ENCODE measurements around the gene MRPS34.
A peak's percentile ranks its signal among the peaks of the same experiment; 100 is the strongest.
"Not testable (repeated sequence)": the region's sequence is repeated elsewhere in the genome, so short reads cannot be mapped to it uniquely, and the experiment has no call there.

Gene MRPS34

GRCh38 chr16:1772908-1773702, at the start of gene MRPS34:
Gene MRPS34, minus strand, starts transcription at chr16:1773134. Its CDS starts 15 bp downstream, at chr16:1773119.
- peak; percentile 75 for DNase-seq

DNA sequence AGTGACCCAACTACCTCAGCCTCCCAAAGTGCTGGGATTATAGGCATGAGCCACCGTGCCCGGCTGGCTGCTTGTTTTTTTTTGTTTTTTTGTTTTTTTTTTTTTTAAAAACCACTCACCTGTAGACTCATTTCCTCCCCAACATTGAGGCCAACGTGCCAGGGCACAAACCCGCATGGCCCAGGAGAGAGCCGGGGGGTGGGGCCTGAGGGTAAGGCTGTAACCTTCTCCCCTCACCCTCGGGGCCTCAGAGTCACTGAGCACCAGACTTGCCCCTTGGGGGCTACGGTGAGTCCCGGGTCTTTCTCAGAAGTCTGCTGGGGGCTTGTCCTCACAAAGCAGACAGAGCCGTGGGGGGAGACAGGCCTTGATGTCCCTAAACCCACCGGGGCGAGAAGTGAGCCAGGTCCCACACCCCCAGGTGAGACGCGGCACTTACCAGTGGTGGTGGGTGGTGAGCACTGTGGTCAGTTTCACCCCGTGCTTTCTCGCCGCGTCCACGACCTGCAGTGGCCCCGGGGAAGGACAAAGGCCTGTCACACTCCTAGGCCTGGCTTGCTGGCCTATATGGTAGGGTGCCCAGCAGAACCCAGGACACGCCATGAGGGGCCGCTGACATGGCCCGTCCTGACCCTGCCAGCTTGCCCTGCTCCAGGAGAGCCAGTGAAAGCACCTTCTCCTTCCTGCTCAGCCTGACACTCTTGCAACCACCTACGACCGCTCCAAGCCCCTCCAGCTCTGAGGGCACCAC, 49.1 kb upstream of the MRPS34 start:
- no peak for DNase-seq

DNA sequence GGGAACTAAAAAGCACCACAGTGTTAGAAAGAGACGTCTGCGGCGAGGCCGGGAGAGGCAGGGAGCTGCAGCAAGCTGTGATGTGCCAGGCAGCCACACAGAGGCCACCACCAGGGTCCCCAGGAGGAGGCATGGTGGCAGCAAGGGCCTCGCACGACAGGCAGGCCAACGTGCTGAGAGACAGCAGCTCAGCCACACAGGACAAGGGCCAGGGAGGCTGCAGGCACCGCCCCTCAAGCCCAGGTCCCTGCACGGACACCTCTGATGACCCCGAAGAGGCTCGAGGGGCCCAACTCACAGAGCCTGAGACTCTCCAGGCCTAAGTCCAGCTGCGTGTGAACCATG, 48.0 kb upstream of the MRPS34 start:
- no peak for DNase-seq

DNA sequence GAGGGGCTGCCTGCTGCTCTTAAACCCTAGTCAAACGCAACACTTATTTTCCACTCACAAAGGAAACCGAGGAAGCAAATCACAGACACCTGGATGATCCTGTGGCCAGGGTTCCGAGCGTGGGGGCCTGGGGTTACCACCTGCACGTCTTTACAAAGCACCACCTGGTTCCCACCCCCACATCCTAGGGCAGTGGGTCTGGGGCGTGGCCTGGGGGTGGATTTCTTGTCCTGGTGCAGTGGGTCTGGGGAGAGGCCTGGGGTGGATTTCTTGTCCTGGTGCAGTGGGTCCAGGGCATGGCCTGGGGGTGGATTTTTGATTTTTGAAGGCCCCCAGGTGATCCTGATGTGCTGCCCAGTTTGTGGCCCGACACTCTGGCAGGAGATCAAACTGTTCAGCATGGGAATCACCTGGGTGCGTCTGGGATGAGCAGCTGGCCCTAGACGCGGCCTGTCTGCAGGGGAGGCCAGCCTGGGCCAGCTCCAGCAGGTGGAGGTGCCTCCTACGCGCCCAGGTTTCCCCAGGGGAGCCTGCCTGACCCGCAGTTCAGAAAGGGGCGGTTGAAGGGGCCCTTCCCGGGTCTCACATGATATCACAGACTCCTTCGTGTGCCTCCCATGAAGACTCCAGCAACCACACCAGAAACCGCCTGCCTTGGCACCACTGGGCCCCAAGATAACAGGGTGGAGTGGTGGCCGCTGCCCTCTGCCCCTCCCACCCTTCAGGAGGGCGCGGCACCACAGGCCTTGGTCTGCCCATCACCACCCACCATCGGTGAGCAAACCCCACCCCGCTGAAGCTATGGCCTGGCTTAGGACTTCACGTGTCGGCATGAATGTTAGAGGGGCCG, 47.4 kb upstream of the MRPS34 start:
- no peak for DNase-seq

DNA sequence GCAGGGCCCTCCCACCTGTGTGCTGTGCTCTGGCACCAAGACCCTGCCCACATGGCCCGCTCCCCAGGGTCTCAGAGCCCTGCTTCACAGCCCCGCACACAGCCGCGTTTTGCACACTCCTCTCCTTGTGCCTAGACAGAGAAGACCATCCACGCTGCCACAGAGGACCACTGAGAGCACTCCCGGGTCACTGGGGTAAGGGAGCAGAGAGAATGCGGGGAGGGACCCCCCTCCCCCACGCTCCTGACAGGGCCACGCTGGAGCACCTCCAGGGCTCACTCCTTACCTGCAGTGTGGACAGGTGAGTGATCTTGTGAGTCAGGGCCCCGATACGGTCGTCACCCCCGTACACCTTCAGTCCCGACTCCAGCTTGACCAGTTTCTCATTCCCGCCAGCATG, 46.7 kb upstream of the MRPS34 start:
- no peak for DNase-seq

DNA sequence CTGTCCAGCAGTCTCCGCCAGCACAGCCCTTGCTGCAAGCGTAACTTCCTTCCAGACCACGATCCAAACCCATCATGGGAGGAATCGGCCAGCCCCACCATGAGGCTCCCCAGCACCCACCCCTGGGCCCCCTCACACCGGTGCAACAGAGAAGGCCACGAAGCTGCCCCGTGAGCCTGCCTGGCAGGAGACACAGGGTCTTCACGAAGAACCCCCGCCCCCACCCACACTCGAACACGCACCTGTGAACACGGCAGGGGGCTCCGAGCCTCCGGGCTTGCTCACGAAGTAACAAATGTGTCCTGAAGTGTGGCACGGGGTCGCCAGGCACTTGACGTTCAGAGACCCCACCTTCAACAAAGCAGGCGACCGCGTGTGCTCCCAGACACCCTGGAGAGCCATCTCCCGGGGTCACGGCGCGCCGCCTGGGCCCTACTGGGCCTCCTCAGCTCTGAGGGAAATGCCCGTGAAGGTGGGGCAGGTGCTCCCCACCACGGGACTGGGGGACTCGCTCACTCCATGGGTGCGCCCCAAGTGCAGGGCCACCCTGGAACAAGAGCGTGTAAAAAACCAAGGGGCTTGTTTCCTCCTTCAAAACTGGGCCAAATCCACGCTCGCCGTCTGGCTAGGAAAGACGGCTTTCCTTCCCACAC, 46.1 kb upstream of the MRPS34 start:
- no peak for DNase-seq

- DNase-seq = no peak
These were observed 45.4 kb upstream of the MRPS34 start for GRCh38 chr16:1818204-1818872.

DNA sequence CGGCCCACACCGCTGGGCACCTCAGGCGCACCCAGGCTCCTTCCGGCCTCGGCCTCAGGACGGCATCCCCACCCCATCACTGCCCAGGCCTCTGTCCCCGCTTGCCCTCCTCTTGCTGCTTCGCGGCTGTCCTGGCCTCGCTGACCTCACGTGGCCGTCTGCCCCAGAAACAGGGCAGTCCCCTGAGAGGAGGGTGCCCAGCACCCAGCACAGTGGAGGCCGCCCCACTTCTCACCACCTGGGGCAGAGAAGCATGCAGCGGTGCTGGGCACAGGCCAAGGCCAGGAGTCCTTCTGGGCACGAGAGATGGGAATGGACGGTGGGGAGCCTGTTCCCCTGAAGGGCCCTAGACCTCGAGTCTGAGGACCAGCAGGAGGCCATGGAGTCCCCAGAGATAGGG, 44.8 kb upstream of the MRPS34 start:
- DNase-seq = no peak

DNA sequence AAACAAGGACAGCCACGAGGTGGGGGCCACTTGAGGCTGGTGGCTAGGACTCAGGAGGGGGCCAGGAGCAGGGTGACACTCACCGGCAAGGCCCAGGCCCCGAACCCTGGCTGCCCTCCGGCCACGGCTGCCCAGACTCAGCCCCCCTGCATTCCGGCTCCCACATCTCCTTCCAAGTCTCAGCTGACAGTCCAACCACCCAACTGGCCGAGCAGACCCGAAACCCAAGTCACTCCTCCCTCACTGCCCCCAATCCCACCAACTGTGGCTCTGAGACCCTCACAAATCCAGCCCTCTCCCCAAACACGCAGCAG, 44.3 kb upstream of the MRPS34 start:
- no peak for DNase-seq

- DNase-seq = no peak
These were observed 43.7 kb upstream of the MRPS34 start for GRCh38 chr16:1816396-1817275.

DNA sequence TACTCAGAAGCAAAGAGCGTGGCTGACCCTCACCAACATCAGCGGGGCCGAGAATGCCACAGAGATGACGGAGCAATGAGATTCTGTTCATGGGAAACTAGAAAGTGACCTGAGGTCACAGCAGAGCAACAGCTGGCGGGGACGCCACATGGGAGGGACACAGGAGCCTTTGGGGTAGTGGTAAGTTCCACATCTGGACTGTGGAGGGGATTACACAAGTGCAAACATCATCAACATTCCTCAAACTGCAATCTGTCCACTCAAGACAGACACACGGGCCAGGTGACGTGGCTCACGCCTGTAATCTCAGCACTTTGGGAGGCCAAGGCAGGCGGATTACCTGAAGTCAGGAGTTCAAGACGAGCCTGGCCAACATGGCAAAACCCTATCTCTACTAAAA, 42.5 kb upstream of the MRPS34 start:
- DNase-seq = no peak

DNA sequence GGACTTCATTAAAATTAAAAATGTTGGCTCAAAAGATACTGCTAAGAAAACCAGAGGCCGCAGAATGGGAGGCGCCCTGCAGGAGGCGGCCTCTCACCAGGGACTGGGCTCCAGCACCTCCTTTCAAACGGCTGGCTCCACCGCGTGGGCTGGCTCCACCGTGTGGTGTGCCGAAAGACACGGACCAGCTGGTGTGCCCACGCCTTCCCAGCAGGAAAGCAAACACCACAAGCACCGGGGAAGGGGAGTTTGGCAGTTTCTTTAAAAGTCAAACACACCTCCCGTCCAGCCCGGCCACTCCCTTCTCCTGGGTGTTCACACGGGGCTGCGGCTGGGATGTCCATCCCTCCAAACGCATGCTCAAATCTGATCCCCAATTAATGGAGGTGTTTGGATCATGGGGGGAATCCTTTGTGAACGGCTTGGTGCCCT, 39.8 kb upstream of the MRPS34 start:
- peak; percentile 55 for DNase-seq

DNA sequence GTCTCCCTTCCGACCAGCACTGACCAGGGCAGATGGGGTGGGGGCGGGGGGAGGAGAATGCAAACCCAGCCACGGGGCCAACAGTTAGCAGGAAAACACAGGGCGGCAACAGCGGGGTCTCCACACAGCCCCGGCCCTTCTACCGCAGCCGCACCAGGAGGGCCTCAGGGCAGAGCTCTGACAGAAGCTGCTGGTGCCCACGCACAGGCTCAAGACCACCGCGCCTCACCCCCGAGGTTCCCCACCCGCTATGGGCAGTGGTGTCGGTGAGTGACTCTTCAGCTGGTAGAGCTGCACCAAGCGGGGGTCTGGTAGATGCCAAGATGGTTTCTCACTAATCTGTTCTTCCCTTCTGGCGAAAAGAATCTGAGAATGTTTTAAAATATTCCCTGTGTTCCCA, 37.6 kb upstream of the MRPS34 start:
- no peak for DNase-seq

GRCh38 chr16:1810106-1810505, 37.2 kb upstream of the MRPS34 start:
- DNase-seq = no peak

GRCh38 chr16:1809281-1809801, 36.4 kb upstream of the MRPS34 start:
- no peak for DNase-seq

- no peak for DNase-seq
These were observed 35.8 kb upstream of the MRPS34 start for GRCh38 chr16:1808691-1809090.

DNA sequence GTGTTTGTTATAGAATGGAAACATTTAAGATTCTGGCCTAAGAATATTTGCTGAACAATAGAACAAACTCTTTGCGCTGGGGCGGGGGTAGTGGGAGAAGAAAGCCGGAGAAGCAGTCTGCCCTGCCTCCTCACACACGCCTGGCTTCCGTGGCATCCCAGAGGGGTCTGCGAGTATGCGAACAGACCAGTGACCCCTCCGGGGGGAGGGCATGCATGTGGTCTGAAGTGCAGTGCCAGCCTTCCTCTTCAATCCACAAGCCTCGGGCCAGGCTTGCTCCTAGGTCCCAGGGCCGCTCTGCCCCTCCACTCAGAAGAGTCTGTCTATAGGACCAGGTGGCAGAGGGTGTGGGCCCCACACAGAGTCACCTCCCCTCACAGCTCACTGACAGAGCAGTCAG, 34.7 kb upstream of the MRPS34 start:
- DNase-seq = no peak

- no peak for DNase-seq
These were observed 27.8 kb upstream of the MRPS34 start for GRCh38 chr16:1800701-1801100.

DNA sequence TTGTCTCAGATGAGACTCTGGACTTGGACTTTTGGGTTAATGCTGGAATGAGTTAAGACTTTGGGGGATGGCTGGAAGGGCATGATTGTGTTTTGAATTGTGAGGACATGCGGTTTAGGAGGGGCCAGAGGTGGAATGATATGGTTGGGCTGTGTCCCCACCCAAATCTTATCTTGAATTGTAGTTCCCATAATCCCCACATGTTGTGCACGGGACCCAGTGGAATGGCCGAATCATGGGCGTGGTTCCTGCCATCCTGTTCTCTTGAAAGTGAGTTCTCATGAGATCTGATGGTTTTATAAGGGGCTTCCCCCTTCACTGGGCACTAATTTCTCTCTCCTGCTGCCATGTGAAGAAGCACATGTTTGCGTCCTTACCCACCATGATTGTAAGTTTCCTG, 26.3 kb upstream of the MRPS34 start:
- DNase-seq = not testable (repeated sequence)

DNA sequence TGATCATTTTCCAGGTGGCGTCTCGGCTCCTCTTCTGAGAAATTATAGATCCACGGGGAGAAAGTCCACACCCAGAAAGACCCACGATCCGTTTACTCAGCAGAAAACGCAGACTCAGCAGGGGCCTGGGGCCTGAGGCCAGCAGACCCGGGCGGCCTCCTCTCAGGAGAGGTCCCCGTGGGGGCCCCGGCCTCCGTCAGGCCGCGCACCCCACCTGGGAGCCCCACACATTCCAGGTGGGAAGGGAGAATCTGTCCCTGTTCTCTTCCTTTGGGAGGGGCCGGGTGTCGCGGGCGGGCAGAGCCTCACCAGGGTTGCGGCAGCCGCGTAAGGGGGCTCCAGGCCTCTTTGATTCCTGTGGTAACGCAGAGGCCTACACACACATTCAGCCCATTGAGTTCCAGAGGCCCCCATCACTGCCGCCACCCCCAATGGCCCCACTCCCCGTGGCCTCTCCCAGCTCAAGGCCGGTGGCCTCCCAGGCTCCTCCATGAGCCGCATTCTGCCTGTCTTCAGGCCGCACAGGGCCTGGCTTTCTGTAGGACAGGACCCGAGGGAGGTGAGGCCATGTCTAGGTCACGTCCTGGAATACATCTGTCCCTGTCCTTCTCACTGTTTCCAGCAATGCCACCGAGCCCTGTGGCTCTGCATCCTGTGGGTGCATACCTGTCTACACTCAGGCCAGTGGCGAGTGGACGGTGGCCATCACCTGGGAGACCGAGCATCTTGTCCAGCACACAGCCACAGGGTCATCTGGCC, 22.2 kb upstream of the MRPS34 start:
- DNase-seq = no peak

Data from fibroblast of upper back skin (primary cell).